ENCODE data around the gene FGF1.

- TF ChIP-seq ZFP3 (CRISPR knock-in tag; IDR thresholded peaks at IDR 0.05) = no peak
- TF ChIP-seq TCF4 (CRISPR knock-in tag; IDR thresholded peaks at IDR 0.05; ENCODE audit: borderline replicate concordance) = no peak
- TF ChIP-seq ZNF565 (CRISPR knock-in tag; conservative IDR thresholded peaks at IDR 0.05; ENCODE audit: low read depth) = no peak
- TF ChIP-seq PATZ1 (CRISPR knock-in tag; IDR thresholded peaks at IDR 0.05; ENCODE audit: borderline replicate concordance) = no peak
- no peak for TF ChIP-seq TSHZ2 (CRISPR knock-in tag; IDR thresholded peaks at IDR 0.05)
- TF ChIP-seq RARB (CRISPR knock-in tag; IDR thresholded peaks at IDR 0.05) = no peak
- TF ChIP-seq ISL1 (CRISPR knock-in tag; IDR thresholded peaks at IDR 0.05) = 0 out of 2 replicates have a peak, but pooled peaks have one; percentile 23
- no peak for TF ChIP-seq CSDC2 (CRISPR knock-in tag; IDR thresholded peaks at IDR 0.05)
- TF ChIP-seq ZFP30 (CRISPR knock-in tag; IDR thresholded peaks at IDR 0.05) = no peak
- TF ChIP-seq ZNF8 (CRISPR knock-in tag; IDR thresholded peaks at IDR 0.05) = no peak
These were observed 44.2 kb downstream of the FGF1 start for GRCh38 chr5:142641711-142642110.
